SU-DHL-6 (cell line): ENCODE results near the gene AHDC1.

Experiments
- EZH2phosphoT487 ChIP-seq: fragments of 200-600 bp; sonication (generic), shearing (Covaris generic); conservative IDR thresholded peaks from 2 replicates; pipeline ENCODE4 v1.6.1; 2018; ENCODE audit warnings: mild to moderate bottlenecking, antibody characterized with exemption, low read length, moderate library complexity, mixed read lengths
- TF ChIP-seq, protein P1 (sequence below): fragments of 200-600 bp; sonication (generic); IDR thresholded peaks from one replicate; pipeline ENCODE4 v1.5.1; 2017; ENCODE audit warnings: antibody characterized with exemption, mild to moderate bottlenecking, low read length, moderate library complexity; ENCODE audit not compliant: insufficient read depth, poor library complexity, severe bottlenecking

DNA sequence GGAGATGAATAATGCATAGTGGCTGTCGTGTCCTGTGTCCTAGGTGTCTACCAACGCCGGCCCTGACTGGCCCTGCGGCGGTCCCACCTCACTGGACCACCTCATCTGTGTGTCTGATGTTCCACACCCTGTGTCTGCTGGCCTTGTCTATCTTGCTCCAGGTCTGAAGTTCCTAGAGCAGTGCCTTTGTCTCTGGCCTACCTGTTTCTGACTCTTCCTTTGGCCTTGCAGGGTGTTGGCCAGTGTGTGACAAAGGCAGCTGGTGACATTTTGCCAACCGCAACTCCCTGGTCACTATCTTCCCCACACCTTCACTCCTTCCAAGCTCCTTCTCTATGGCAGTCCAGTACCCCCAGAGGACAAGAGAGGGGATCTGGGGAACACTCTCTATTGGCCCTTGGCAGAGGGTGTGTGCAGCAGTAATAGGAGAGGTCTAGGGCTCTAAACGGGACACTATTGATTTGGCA lies 1.4 kb upstream of the AHDC1 start:
- TF ChIP-seq, protein P1, sequence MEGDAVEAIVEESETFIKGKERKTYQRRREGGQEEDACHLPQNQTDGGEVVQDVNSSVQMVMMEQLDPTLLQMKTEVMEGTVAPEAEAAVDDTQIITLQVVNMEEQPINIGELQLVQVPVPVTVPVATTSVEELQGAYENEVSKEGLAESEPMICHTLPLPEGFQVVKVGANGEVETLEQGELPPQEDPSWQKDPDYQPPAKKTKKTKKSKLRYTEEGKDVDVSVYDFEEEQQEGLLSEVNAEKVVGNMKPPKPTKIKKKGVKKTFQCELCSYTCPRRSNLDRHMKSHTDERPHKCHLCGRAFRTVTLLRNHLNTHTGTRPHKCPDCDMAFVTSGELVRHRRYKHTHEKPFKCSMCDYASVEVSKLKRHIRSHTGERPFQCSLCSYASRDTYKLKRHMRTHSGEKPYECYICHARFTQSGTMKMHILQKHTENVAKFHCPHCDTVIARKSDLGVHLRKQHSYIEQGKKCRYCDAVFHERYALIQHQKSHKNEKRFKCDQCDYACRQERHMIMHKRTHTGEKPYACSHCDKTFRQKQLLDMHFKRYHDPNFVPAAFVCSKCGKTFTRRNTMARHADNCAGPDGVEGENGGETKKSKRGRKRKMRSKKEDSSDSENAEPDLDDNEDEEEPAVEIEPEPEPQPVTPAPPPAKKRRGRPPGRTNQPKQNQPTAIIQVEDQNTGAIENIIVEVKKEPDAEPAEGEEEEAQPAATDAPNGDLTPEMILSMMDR: no peak
- TF ChIP-seq EZH2phosphoT487: no peak
